SK-N-SH (cell line): ENCODE data around the gene SS18. TPM values are rescaled to one million over a fixed set of nuclear protein-coding genes. Genes with fewer than 3 reads are reported as not detected.

Experiments
- CTCF ChIA-PET: fragments of 300-600, 350-600 bp; formaldehyde crosslinking; extraction: SDS; loops from one replicate; lab custom pipeline; 2021; lab: Yijun Ruan, JAX
- POLR2A ChIA-PET: fragments of 350-600 bp; sonication (Branson Sonifier 250); formaldehyde crosslinking; extraction: SDS; loops from one replicate; lab custom pipeline; 2020; ENCODE audit warnings: antibody characterized with exemption, inconsistent platforms; lab: Yijun Ruan, JAX
- DNase-seq: peaks from one replicate; pipeline ENCODE4 v3.0.0; 2012
- H2AFZ ChIP-seq: fragments of 200-600 bp; sonication (generic); 2 replicates; pipeline ENCODE4 v1.8.1; 2016; ENCODE audit warnings: antibody characterized with exemption, mild to moderate bottlenecking, low read depth
- H3F3A ChIP-seq: fragments of 200-600 bp; sonication (generic); replicated peaks from 2 replicates; pipeline ENCODE3; 2016; ENCODE audit warnings: antibody characterized with exemption, mild to moderate bottlenecking; ENCODE audit not compliant: insufficient read depth
- H3K27ac ChIP-seq, 2 experiments: fragments of 200-500 bp in 1 of 2; fragments of 200-600 bp in 1 of 2; sonication (Bioruptor generic) in 1 of 2; sonication (generic), shearing (Covaris generic) in 1 of 2; 2 replicates each; pipeline versions ENCODE4 v1.5.1 to v1.6.1; 2014 to 2016; ENCODE audit warnings: low read depth in 2 of 2, inconsistent platforms in 1 of 2, low read length in 1 of 2, mild to moderate bottlenecking in 1 of 2, mixed read lengths in 1 of 2
- H3K27me3 ChIP-seq: fragments of 200-600 bp; sonication (generic), shearing (Covaris generic); 2 replicates; pipeline ENCODE4 v1.6.1; 2016; ENCODE audit warnings: mixed run types; ENCODE audit not compliant: insufficient read depth
- H3K36me3 ChIP-seq, 2 experiments: fragments of 200-500 bp in 1 of 2; fragments of 200-600 bp in 1 of 2; sonication (Bioruptor generic) in 1 of 2; sonication (generic) in 1 of 2; replicated peaks in 1 of 2; 2 replicates each; pipeline versions ENCODE3 to v1.5.1; 2014 to 2016; ENCODE audit warnings: low read length in 1 of 2, mild to moderate bottlenecking in 1 of 2; ENCODE audit not compliant: insufficient read depth in 2 of 2, control insufficient read depth in 1 of 2
- H3K4me1 ChIP-seq, 2 experiments: fragments of 200-500 bp in 1 of 2; fragments of 200-600 bp in 1 of 2; sonication (Bioruptor generic) in 1 of 2; sonication (generic), shearing (Covaris generic) in 1 of 2; 2 replicates each; pipeline versions ENCODE4 v1.5.1 to v1.6.1; 2014 to 2016; ENCODE audit warnings: low read depth in 1 of 2, low read length in 1 of 2, mixed run types in 1 of 2; ENCODE audit not compliant: insufficient read depth in 2 of 2, control insufficient read depth in 1 of 2
- H3K4me2 ChIP-seq: fragments of 200-600 bp; sonication (generic), shearing (Covaris generic); 2 replicates; pipeline ENCODE4 v1.6.1; 2017; ENCODE audit warnings: mixed run types
- H3K4me3 ChIP-seq, 2 experiments: fragments of 200-500 bp in 1 of 2; fragments of 200-600 bp in 1 of 2; sonication (Bioruptor generic) in 1 of 2; sonication (generic), shearing (Covaris generic) in 1 of 2; 2 replicates each; pipeline versions ENCODE4 v1.5.1 to v1.8.1; 2014 to 2016; ENCODE audit warnings: low read depth in 2 of 2, inconsistent platforms in 1 of 2, low read length in 1 of 2, mild to moderate bottlenecking in 1 of 2, mixed read lengths in 1 of 2, moderate library complexity in 1 of 2
- H3K79me2 ChIP-seq: fragments of 200-600 bp; sonication (generic); 2 replicates; pipeline ENCODE4 v1.8.1; 2017; ENCODE audit warnings: mild to moderate bottlenecking; ENCODE audit not compliant: insufficient read depth
- H3K9ac ChIP-seq: fragments of 200-600 bp; sonication (generic); 2 replicates; pipeline ENCODE4 v1.6.1; 2017; ENCODE audit warnings: mixed run types
- H3K9me2 ChIP-seq: fragments of 200-600 bp; sonication (generic); 2 replicates; pipeline ENCODE4 v1.6.1; 2017; ENCODE audit warnings: mixed run types
- H3K9me3 ChIP-seq: fragments of 200-600 bp; sonication (generic); 2 replicates; pipeline ENCODE4 v1.6.1; 2017; ENCODE audit warnings: mixed run types, mild to moderate bottlenecking, moderate library complexity
- H4K20me1 ChIP-seq: fragments of 200-600 bp; sonication (generic); 2 replicates; pipeline ENCODE4 v1.6.1; 2017; ENCODE audit warnings: mild to moderate bottlenecking, mixed run types; ENCODE audit not compliant: insufficient read depth
- ELF1 ChIP-seq: IDR thresholded peaks from 2 replicates; pipeline ENCODE4 v1.4.0; 2012
- FOSL2 ChIP-seq: IDR thresholded peaks from 2 replicates; pipeline ENCODE4 v1.4.0; 2012; ENCODE audit warnings: low read depth, mild to moderate bottlenecking, moderate library complexity, borderline replicate concordance
- FOXM1 ChIP-seq: IDR thresholded peaks from 2 replicates; pipeline ENCODE4 v1.4.0; 2012; ENCODE audit warnings: low read depth, mild to moderate bottlenecking
- GATA2 ChIP-seq: sonication (generic); formaldehyde crosslinking; IDR thresholded peaks from 2 replicates; pipeline ENCODE4 v1.5.0; 2020; ENCODE audit warnings: mild to moderate bottlenecking, missing genetic modification reagents
- MEF2A ChIP-seq: IDR thresholded peaks from 2 replicates; pipeline ENCODE4 v1.4.0; 2012; ENCODE audit warnings: low read depth, borderline replicate concordance
- NFIC ChIP-seq: IDR thresholded peaks from 2 replicates; pipeline ENCODE4 v1.4.0; 2012; ENCODE audit warnings: borderline replicate concordance
- PBX3 ChIP-seq: IDR thresholded peaks from 2 replicates; pipeline ENCODE4; 2012
- POLR2AphosphoS5 ChIP-seq: IDR thresholded peaks from 2 replicates; pipeline ENCODE4 v1.6.1; 2012; ENCODE audit warnings: low read depth, low read length
- REST ChIP-seq: IDR thresholded peaks from 2 replicates; pipeline ENCODE4 v1.6.1; 2012; ENCODE audit warnings: mild to moderate bottlenecking, low read depth, low read length, moderate library complexity
- RFX5 ChIP-seq: IDR thresholded peaks from 2 replicates; pipeline ENCODE4 v1.6.1; 2012; ENCODE audit warnings: mild to moderate bottlenecking, improper control_type of control experiment, low read length
- SIN3A ChIP-seq: IDR thresholded peaks from 2 replicates; pipeline ENCODE4 v1.6.1; 2012; ENCODE audit warnings: low read depth, mild to moderate bottlenecking, low read length, moderate library complexity, borderline replicate concordance
- TAF1 ChIP-seq: IDR thresholded peaks from 2 replicates; pipeline ENCODE4 v1.6.1; 2012; ENCODE audit warnings: low read depth, mild to moderate bottlenecking, low read length, moderate library complexity, borderline replicate concordance
- TCF12 ChIP-seq: IDR thresholded peaks from 2 replicates; pipeline ENCODE4 v1.4.0; 2012
- USF1 ChIP-seq: IDR thresholded peaks from 2 replicates; pipeline ENCODE4 v1.4.0; 2012; ENCODE audit warnings: low read depth, borderline replicate concordance
- USF2 ChIP-seq: fragments of 150-350 bp; IDR thresholded peaks from 2 replicates; pipeline ENCODE4 v1.6.1; 2017; ENCODE audit warnings: antibody characterized with exemption, low read length, low read depth, borderline replicate concordance
- WGBS: methylation state at CpG from one replicate; pipeline ENCODE4 v1.1.6; 2017; ENCODE audit warnings: low lambda C conversion rate; 5-methylcytosine and 5-hydroxymethylcytosine counted together
- polyA plus RNA-seq, 3 experiments: library from polyadenylated mRNA; depleted of rRNA; stranded (reverse); fragments of >200 nt; gene quantifications; 2 replicates each; pipeline ENCODE4 v1.2.3, GENCODE V29; 2012

SS18 gene
- polyA plus RNA-seq, 1 of the 3 experiments (the other 2 are of a cell fraction), result 98.6 TPM

GRCh38 chr18:26003817-26004216 is 86.6 kb downstream of the SS18 start:
- Histone ChIP-seq H3K4me2 (no peak overlapping the region), H3K4me1 (no peaks in the 10 kb centered on the region), H3K27me3 (no peaks in the 10 kb centered on the region), H3K9me2 (no peaks in the 10 kb centered on the region), H3K36me3 (peaks cover 0 to 3% of the 10 kb centered on the region in 2 experiments), H3K9me3 (no peaks in the 10 kb centered on the region), H4K20me1 (no peaks in the 10 kb centered on the region), H3F3A (peaks cover 10% of the 10 kb centered on the region), H2AFZ (no peak overlapping the region), H3K27ac (no peak overlapping the region), H3K79me2 (no peaks in the 10 kb centered on the region), H3K9ac (no peak overlapping the region), H3K4me3 (no peak overlapping the region)
- DNase-seq, result no peak
- WGBS, result 86% methylated on average over 4 of the region's 4 CpGs
- POLR2A ChIA-PET, result no interaction called here
- CTCF ChIA-PET, result interaction anchor here (0.8 to 1.4 kb wide), 2 partner anchors 33 to 35 kb away, joined by 3 to 5 read pairs; no protein-coding TSS in a partner anchor
- TF ChIP-seq USF1, result no peak
- TF ChIP-seq RFX5, result no peak
- TF ChIP-seq ELF1, result no peak
- TF ChIP-seq TCF12, result no peak
- no peak for TF ChIP-seq MEF2A
- no peak for TF ChIP-seq USF2

- Histone ChIP-seq H3K27me3 (no peaks in the 10 kb centered on the region), H3K4me2 (no peak overlapping the region), H3K9me3 (no peaks in the 10 kb centered on the region), H3K9me2 (no peaks in the 10 kb centered on the region), H3K9ac (no peak overlapping the region), H3K79me2 (no peaks in the 10 kb centered on the region), H3F3A (peaks cover 5% of the 10 kb centered on the region), H3K27ac (no peak overlapping the region), H2AFZ (no peak overlapping the region), H4K20me1 (no peaks in the 10 kb centered on the region), H3K4me1 (no peaks in the 10 kb centered on the region), H3K4me3 (no peak overlapping the region), H3K36me3 (no peaks in the 10 kb centered on the region)
- 87% methylated on average over 2 of the region's 2 CpGs for WGBS
- TF ChIP-seq REST (no peak), SIN3A (no peak), FOSL2 (no peak), PBX3 (no peak), FOXM1 (no peak), MEF2A (no peak), NFIC (no peak), GATA2 (no peak), POLR2AphosphoS5 (no peak), TAF1 (no peak)
- ChIA-PET CTCF (interaction anchor here (0.8 to 1.4 kb wide), 2 partner anchors 34 to 35 kb away, joined by 3 to 5 read pairs; no protein-coding TSS in a partner anchor), POLR2A (no interaction called here)
- DNase-seq, result no peak
These were observed 87.1 kb downstream of the SS18 start for GRCh38 chr18:26003356-26003755.
